Esophagus muscularis mucosa (tissue), 4 donors: ENCODE data around the gene LSM10.

Source experiments
- CTCF ChIP-seq, 3 experiments: fragments of 200-600 bp in 2 of 3; fragments of 450-650 bp in 1 of 3; sonication (generic) in 2 of 3; IDR thresholded peaks; one replicate each; pipeline ENCODE4 v1.5.1; 2017 to 2019; ENCODE audit warnings: antibody characterized with exemption in 3 of 3, mild to moderate bottlenecking in 2 of 3, moderate library complexity in 1 of 3
- EP300 ChIP-seq: sonication (generic); formaldehyde crosslinking; IDR thresholded peaks from one replicate; pipeline ENCODE4 v1.6.1; 2017; ENCODE audit warnings: antibody characterized with exemption
- POLR2A ChIP-seq: fragments of 450-650 bp; IDR thresholded peaks from one replicate; pipeline ENCODE4 v1.6.1; 2017; ENCODE audit warnings: antibody characterized with exemption, moderate library complexity, mild to moderate bottlenecking, low read depth
- POLR2AphosphoS5 ChIP-seq, 2 donors: sonication (generic); formaldehyde crosslinking; IDR thresholded peaks; one replicate each; pipeline ENCODE4 v1.6.1; 2017; ENCODE audit warnings: antibody characterized with exemption in 2 of 2

- TF ChIP-seq POLR2A (no peak), CTCF (IDR thresholded peaks at IDR 0.05) (no peak), POLR2AphosphoS5 (IDR thresholded peaks at IDR 0.05) (no peak), EP300 (no peak)
Measured at GRCh38 chr1:36417931-36418330, 20.2 kb upstream of the LSM10 start.
